IPS-NIHi7 (cell line): ENCODE data around the gene XBP1.
"Not testable (repeated sequence)": the region's sequence is repeated elsewhere in the genome, so short reads cannot be mapped to it uniquely, and the experiment has no call there.

ENCODE experiments used
- DNase-seq: peaks from one replicate; pipeline ENCODE4 v3.0.0; 2012; ENCODE audit warnings: mixed read lengths; ENCODE audit errors: extremely low spot score

XBP1 gene

DNA sequence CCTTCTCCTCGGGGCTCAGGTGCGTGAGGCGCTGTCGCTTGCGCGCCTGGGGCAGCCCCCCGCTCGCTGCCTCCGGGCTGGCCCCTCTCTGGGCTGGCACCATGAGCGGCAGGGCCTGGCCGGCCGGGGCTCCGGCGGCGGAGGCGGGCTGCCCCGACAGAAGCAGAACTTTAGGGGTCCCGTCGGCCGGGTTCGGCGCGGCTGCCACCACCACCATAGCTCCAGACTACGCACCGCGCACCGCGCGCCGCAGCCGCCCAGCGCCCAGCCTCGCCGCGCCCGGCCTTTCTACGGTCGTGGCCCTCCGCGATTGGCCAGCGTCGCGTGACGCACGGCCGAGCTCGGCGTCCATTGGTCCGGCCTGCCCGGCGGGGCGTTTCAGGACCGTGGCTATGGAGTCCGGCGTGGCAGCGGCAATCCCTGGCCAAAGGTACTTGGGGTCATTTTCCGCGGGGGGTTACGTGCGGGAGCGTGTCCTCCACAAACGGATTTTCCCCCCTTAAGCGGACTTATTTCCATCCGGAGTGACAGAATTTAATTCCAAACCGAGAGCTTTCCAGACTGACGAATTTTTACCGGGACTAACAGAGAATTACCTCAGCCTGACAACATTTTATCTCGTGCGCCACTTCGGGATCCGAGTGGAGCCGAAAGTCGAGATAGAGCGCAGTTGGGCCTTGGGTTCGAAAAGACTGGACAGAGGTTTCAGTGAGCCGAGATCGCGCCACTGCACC lies at the start of gene XBP1:
TSS of gene XBP1 (minus strand) at position 262 of the 734 bp plus-strand sequence.
- DNase-seq: peak; percentile 100

DNA sequence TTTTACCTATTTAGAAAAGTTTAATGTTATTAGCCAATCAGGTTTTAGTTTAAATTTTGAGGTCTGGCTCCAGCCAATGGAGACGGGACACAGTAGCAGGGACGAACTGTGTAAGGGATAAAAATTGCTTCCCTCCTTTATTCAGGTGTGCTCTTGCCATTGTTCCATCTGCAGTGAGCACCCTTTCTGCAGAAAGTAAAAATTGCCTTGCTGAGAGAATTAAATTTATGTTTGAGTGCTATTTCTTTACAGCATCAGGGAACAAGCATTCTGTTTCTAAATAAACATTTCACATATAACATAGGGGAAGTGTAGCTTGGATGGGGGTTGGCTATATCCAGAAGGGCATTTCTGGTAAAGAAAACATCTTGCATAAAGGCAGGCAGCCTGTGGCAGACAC lies 46.6 kb upstream of the XBP1 start:
- no peak for DNase-seq

GRCh38 chr22:28844277-28844676 lies 43.9 kb upstream of the XBP1 start:
- not testable (repeated sequence) for DNase-seq

DNA sequence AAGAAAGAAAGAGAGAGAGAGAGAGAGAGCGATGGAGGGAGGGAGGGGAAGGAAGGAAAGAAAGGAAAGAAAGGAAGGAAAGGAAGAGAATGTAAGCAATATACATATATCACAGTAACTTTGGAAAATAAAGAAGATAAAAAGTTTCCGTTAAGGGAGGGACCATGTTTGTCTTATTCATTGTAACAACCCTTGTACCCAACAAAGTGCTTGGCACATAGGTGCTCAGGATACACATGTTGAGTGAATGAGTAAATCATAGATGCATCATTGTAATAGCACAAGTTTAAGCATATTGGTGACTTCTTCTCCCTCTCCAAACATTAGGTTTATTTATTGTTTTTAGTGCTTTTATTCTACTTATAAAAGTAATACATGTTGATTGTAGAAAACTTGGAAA lies 43.3 kb upstream of the XBP1 start:
- DNase-seq: no peak

DNA sequence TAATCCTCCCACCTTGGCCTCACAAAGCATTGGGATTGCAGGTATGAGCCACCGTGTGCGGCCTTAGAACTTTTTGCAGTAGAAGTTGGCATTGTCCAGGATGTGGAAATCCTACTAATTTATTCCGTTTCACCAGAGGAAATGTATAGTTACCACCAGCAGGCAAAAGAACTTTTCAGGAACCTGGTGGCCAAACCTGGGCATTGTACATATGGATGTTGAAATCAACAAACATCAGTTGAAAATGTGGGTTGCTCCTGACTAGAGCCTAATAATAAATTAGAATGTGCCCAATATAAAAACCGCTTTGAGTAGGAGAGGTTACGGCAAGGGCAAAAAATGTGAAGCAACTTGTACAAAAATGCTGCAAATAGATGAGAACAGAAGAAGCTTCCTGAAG lies 40.7 kb upstream of the XBP1 start:
- no peak for DNase-seq

GRCh38 chr22:28838971-28839370 lies 38.6 kb upstream of the XBP1 start:
- DNase-seq: no peak

DNA sequence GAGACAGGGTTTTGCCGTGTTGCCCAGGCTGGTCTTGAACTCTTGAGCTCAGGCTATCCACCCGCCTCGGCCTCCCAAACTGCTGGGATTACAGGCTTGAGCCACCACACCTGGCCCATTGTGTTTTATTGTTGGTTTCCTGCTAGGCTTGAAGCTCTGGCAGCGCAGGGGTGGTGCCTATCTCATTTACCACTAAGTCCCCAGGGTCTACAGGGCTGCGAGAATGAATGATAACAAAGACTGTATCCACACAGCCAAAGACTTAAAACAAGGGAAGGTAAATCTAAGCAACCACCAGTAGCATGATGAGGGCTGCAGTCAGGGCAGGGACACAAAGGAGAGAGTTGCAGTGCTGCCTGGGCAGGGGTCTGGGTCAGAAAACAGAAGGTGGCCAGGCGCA lies 37.3 kb upstream of the XBP1 start:
- no peak for DNase-seq

GRCh38 chr22:28835630-28836189 lies 35.3 kb upstream of the XBP1 start:
- no peak for DNase-seq

GRCh38 chr22:28833276-28833923 lies 33.0 kb upstream of the XBP1 start:
- DNase-seq: no peak

GRCh38 chr22:28832731-28833130 lies 32.4 kb upstream of the XBP1 start:
- DNase-seq: no peak

DNA sequence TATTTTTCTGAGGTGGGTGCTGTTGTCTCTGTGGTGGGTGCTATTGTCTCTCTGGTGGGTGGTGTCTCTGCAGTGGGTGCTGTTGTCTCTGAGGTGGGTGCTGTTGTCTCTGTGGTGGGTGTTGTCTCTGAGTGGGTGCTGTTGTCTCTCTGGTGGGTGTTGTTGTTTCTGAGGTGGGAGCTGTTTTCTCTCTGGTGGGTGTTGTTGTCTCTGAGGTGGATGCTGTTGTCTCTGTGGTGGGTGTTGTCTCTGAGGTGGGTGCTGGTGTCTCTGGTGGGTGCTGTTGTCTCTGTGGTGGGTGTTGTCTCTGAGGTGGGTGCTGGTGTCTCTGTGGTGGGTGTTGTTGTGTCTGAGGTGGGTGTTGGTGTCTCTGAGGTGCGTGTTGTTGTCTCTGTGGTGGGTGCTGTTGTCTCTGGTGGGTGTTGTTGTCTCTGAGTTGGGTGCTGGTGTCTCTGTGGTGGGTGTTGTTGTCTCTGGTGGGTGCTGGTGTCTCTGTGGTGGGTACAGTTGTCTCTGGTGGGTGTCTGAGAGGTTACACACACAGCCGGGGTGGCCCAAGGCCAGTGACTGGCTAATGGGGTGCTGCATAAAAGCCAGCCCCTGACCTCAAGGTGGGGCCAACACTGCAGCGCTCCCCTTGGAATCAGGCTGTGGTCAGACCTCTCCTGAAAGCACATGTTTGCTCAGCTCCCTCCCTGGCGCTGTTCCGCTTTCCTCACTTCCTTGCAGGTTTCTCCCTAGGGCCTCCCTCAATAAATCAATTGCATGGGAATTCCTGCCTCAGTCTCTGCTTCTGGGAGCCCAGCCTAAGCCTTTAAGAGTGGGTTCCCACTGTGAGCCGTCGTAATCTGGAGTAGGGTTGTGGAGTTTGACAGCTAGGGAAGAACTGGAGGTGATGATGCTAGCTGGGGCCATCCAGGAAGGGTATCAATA lies 31.0 kb upstream of the XBP1 start:
- no peak for DNase-seq

- no peak for DNase-seq
These were observed 30.1 kb upstream of the XBP1 start for GRCh38 chr22:28830441-28830840.

- peak; percentile 90 for DNase-seq
These were observed 29.2 kb upstream of the XBP1 start for GRCh38 chr22:28829358-28830181.

GRCh38 chr22:28826921-28827320 lies 26.6 kb upstream of the XBP1 start:
- DNase-seq: no peak

DNA sequence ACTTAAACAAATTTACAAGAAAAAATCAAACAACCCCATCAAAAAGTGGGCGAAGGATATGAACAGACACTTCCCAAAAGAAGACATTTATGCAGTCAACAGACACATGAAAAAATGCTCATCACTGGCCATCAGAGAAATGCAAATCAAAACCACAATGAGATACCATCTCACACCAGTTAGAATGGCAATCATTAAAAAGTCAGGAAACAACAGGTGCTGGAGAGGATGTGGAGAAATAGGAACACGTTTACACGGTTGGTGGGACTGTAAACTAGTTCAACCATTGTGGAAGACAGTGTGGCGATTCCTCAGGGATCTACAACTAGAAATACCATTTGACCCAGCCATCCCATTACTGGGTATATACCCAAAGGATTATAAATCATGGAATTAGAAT lies 26.1 kb upstream of the XBP1 start:
- DNase-seq: not testable (repeated sequence)

DNA sequence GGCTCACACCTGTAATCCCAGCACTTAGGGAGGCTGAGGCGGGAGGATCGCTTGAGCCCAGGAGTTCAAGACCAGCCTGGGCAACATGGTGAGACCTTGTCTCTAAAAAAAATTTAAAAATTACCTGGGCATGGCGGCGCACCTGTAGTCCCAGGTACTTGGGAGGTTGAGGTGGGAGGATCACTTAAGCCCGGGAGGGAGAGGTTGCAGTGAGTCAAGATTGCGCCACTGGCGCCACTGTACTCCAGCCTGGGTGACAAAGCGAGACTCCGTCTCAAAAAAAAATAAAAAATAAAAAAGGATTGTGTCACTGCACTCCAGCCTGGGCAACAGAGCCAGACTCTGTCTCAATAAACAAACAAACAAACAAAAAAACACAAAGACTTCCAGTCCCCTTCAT lies 24.1 kb upstream of the XBP1 start:
- DNase-seq: not testable (repeated sequence)

GRCh38 chr22:28822930-28823551 lies 22.7 kb upstream of the XBP1 start:
- DNase-seq: no peak

- DNase-seq: no peak
These were observed 21.1 kb upstream of the XBP1 start for GRCh38 chr22:28821452-28821851.

- DNase-seq: no peak
These were observed 20.5 kb upstream of the XBP1 start for GRCh38 chr22:28820885-28821284.

DNA sequence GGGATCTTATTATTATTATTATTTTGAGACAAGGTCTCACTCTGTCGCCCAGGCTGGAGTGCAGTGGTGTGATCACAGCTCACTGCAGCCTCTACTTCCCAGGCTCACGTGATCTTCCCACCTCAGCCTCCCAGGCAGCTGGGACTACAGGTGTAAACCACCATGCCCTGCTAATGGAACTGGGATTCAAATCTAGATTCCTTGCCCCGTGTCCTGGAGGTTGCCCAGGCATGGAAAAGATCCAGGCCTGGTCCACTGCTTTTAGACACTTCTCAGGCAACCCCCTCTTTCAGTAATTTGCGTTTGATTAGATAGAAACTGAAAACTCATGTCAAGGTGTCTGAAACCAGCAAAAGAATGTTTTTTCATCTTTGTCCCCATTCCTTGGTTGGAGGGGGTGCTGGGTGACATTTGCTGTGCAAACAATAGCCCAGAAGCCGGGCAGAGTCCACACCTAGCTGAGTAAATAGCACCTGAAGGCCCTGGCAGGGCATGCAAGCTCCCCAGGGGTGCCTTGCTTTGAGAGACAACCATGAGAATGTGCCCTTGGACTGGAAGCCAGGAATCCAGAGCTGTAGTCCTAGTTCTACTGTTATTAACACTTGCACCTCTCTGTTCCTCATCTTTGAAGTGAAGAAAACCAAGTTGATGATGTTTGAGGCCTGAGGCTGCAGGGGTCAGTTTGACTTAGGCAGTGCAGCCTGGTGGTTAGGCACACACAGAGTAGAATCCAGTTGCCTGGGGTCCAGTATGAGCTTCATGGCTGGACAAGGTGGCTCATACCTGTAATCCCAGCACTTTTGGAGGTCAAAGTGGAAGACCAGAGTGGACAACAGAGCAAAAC lies 19.1 kb upstream of the XBP1 start:
- DNase-seq: no peak
